ENCODE data around the gene PIK3R6.

The PIK3R6 gene

DNA sequence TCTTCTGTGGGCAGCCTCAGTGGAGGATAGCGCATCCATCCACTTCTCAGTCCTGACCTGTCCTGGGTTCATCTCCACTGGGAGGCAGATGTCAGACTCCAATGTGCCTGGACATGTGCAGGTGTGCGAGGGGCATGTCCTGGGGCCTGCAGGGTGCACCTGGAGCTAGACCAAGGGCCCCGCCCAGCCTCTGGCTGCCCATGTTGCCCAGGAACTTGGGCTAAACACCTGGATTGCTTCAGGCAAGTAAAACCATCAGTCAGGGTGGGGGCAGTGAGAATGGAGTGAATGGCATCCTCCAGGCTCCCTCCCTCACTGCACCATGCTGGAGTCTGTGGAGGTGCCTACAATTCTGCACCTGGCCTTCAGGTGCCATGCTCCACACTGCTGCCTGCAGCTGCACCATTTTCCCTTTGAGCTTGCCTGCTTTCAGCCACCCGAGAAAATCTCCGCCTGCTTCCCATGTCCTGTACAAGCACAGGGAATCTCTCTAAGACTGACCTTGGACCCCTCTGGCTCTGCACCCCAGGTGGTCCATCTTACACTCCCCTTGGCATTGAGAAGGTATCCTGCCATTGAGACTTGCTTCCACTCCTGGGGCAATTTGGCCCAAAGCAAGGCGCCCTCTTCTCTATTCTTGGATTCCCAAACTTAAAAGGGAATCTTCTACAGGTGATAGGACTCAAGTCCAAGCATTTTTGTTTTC, 66.2 kb downstream of the PIK3R6 start:
- DNase-seq (ENCODE audit: low read depth, low spot score) = no peak
- no peak overlapping the region for H3K27ac ChIP-seq

DNA sequence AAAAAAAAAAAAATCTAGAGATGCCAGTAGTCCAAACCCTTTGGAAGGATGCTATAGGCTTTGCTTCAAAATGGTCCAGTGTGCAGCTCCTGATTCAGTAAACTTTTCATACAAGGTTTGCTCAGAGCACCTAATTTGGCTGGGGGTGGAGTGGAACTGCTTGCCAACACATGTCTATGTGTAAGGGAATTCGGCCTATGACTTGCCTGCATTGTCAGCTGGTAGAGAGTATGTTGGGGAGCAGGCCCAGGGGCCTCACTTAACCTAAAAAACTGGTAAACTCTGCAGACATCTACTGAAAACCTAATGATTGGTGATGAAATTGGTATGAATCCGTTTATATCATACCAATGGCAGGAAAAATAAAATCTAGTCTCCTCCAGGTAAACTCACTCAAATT, 66.8 kb downstream of the PIK3R6 start:
- no peak for DNase-seq (ENCODE audit: low read depth, low spot score)
- no peak overlapping the region for H3K27ac ChIP-seq

DNA sequence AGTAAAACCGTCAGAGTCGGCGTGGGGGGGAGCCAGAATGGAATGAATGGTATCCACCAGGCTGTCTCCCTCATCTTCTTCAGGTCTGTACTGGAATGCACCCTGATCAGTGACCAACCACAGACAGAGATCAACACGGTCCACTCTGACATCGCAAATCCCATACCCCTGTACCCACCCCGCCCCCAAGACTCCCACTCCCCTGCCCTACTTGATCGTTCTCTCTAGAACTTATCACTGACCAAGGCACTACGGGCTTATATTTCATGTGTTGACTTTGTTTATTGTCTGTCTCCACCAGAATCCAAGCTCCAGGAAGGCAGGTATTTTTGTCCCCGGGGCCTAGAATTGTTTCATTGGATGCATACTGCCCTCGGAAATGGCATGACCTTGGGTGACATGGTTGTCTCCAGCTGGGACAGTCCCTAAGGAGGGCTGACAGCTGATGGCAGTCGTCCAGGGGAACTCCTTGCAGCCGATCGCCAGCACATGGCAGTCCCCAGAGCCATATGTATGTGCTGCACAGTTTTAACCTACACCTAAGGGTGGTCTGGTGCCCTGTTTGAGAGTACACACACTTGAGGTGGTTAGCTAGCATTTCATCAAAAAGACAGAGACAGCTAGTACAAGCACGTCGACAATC, 67.8 kb downstream of the PIK3R6 start:
- DNase-seq (ENCODE audit: low read depth, low spot score) = no peak

DNA sequence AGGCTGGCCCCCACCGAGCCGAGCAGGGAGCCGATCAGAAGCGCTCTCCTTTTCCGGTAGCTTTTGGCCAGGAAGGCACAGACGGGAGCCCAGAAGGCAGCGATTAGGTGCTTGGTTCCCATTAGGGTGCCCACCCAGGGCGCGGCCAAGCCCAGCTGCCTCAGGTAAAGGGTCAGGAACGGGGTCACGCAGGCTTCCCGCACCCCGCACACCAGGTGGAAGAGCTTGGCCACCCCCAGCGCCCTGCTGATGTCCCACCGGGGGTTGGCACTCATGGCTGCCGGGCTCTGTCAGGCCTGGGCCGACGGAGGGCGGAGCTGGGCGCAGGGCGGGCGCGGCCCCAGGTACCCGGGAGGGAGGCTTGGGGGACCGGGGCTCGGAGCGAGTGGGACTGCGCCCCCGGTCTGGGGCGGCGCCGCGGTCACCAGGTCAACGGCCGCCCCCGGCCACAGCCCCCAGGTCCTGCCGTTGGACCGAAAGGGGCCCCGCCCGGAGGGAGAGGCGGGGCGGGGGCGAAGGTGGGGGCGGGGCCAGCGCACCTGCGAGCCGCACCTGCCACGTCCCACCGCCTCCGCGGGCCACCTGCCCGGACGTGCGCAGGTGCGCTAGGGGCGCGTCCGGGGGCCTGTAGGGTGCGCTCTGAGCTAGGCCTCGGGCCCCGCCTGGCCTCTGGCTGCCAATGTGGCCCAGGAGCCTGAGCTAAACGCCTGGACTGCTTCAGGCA, 68.5 kb downstream of the PIK3R6 start, which contains the start of gene MFSD6L:
TSS of gene MFSD6L (minus strand) at position 520 of the 724 bp plus-strand sequence. CDS start at position 275, 245 bp downstream.
- H3K27ac ChIP-seq = no peak within 1 kb of the TSS
- DNase-seq (ENCODE audit: low read depth, low spot score) = no peak

More for the DNA sequence above, 67.8 kb downstream of the PIK3R6 start:
- H3K27ac ChIP-seq = no peak overlapping the region

DNA sequence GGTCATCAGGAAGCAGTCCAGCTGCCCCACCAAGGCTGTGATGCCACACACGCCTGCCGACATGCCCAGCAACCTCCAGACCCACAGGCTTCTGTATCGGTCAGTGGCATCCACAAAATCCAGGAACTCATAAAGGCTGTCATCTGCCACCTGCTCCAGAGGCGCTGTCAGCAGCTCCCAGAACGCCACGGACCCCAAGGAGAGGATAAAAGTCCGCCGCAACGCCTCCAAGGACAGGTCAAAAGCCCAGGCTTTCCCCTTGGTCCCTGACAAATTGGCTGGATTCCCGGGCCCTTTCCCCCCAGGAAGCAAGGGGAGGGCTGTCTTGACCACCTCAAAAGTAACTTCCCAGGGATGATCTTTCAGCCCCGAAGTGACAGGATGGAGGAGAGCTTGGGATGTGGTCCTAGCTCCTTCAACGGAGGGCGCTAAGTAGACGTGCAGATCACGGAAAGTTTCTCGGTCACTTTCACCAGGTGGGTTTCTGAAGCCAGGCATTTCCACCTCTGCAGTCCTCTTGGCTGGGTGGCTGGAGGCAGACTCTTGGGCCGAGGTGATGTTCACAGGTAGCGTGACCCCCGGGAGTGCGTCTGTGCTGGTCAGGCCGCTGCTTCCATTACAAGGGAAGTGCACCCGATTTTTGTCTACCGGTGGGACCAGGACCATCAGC, 69.2 kb downstream of the PIK3R6 start:
- H3K27ac ChIP-seq = no peak overlapping the region
- no peak for DNase-seq (ENCODE audit: low read depth, low spot score)

DNA sequence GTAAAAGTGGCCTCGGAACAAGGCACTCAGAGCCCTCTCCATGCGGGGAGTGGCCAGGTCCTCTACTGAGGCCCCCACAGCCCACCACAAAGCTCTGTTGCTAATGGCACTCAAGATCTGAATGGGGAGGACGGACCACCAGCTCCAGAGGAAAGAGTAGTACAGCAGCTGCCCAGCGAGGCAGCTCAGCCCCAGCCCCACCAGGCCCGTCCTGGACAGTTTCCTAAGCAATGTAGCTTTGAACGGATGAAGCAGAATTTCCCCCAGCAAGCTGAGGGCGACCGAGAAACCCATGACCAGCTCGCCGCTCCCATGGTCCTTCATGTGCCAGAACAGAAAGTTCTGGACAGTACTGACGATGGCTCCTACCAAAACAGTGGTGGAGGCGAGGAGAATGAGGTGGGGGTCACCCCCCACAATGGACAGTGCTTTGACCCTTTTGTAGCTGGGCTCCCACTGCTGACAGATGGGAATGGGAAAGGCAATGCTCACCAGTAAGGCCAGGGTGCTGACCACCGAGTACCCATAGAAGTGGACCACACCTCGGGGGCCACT, 69.8 kb downstream of the PIK3R6 start:
- no peak for DNase-seq (ENCODE audit: low read depth, low spot score)
- H3K27ac ChIP-seq = no peak overlapping the region

DNA sequence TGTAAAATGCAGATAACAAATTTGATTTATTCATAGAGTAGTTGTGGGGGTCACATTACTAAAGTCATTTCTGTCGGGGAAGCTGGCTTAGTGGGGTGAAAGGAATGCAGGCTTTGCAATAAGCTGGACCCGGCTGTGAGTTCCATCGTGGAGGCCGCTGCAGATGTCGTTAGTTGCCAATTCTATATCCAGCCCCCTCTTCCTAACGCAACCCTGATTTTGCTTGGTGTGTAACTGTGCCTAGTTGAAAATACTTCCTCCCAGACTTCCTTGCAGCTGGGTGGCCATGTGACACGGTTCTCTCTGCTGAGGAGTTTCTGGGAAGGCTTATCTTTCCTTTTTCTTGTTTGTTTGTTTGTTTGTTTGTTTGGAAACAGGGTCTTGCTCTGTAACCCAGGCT, 72.8 kb downstream of the PIK3R6 start:
- DNase-seq (ENCODE audit: low read depth, low spot score) = no peak
- no peak overlapping the region for H3K27ac ChIP-seq

DNA sequence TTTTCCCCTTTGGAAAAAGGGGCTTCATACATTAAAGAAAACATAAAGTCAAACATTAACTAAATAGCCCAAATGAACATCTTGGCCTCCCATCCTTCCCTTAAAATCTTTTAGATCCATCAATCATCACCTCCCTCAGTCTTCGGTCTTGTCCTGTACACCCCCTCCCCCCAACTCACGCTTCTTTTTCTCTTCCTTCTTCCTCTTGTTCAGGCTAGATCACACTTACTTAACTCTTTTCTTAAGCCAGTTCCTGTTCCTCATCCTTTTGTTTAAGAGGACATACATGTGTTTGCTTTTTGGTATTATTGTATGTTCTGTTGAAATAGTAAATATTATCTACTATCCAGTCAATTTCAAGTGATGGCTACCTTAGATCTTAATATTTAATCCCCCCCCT, 73.8 kb downstream of the PIK3R6 start:
- no peak overlapping the region for H3K27ac ChIP-seq
- DNase-seq (ENCODE audit: low read depth, low spot score) = no peak

DNA sequence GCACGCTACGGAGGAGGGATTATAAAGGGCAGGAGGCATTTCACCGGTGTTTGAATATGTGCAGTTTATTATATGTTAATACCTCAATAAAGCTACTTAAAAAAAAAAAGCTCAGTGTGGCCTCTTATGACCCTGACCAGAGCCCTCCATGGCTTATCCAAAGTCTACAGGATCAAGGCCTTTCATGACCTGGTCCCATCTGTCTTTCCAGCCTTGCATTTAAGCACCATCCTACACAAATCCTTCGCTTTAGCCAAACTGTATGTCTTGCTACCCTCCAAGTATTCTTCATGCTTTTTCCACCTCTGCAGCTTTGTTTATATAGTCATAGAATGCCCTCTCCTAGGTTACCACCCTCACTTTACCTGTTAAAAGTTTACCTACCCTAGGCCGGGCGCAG, 74.8 kb downstream of the PIK3R6 start:
- H3K27ac ChIP-seq = no peak overlapping the region
- no peak for DNase-seq (ENCODE audit: low read depth, low spot score)

DNA sequence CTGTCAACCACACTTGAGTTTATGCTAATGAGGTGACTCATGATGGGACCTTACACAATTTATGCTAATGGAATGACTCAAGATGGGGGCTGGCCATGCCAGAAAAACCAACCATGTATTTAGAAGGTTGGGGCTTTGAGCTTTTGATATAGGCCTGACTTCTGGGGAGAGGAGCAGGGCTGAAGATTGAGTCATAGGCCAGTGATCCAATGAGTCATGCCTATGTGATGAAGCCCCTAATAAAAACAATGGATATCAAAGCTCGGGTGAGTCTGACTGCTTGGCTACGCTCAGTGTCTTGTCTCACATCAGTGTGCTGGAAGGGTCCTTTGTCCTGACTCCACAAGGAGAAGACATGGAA, 75.6 kb downstream of the PIK3R6 start:
- no peak overlapping the region for H3K27ac ChIP-seq
- DNase-seq (ENCODE audit: low read depth, low spot score) = peak; percentile 34

DNA sequence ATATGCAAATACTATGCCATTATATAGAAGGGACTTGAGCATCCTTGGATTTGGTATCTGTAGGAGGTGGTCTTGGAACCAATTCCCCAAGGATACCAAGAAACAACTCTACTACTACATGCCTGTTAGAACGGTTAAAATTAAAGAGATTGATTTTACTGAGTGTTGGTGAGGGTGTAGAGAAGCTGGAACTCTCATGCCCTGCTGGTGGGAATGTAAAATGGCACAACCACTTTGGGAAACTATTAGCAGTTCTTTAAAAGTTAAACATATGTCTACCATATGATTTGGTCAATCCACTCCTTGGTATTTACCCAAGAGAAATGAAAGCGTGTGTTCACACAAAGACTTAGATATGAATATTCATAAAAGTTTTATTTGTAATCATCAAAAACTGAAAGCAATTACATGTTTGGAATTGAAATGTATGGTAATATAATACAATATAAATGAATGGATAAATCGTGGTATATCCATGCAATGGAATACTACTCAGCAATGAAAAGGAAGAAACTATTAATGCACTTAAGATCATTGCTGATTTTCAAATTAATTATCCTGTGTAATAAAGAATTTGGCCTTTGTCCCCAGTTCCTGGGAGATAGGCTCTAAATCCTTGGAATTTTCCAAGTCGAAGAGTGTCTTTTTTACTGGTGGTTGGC, 76.1 kb downstream of the PIK3R6 start:
- DNase-seq (ENCODE audit: low read depth, low spot score) = no peak
- H3K27ac ChIP-seq = no peak overlapping the region

DNA sequence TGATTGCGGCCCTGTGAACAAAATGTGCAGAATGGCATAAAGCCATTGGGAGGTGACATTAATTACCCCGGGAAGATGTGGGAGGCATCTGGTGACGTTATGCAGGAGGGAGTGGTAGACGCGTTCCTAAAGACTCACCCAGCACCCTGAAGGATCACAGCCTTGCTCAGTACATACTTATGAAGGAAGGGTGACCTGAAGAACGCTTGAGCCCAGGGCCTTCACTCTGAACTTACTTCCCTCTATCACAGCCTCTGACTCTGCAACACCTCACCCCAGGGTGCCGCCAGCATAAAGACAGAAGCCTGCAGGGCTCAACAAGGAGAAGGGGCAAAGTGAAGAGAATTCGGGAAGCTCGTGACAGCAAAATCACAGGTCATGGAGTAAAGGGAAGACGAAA, 77.7 kb downstream of the PIK3R6 start:
- no peak overlapping the region for H3K27ac ChIP-seq
- no peak for DNase-seq (ENCODE audit: low read depth, low spot score)

DNA sequence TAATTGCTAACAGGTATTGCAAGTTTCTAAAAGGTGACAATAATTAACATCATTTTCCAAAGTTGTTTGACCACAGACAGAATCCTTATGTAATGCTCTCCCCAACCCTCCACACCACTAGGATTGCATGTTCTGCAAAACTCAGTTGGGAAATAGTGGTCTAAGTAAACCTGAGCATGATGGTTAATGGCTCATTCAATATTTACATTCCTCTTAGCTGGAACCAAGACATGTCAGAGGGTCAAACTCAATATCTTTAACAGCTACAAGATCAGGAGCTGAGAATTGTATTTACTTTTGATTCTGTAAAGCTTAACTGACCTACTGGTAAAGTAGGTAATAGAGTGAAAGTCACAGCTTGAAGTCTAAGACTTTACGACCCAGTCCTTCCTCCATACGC, 78.5 kb downstream of the PIK3R6 start:
- DNase-seq (ENCODE audit: low read depth, low spot score) = no peak

DNA sequence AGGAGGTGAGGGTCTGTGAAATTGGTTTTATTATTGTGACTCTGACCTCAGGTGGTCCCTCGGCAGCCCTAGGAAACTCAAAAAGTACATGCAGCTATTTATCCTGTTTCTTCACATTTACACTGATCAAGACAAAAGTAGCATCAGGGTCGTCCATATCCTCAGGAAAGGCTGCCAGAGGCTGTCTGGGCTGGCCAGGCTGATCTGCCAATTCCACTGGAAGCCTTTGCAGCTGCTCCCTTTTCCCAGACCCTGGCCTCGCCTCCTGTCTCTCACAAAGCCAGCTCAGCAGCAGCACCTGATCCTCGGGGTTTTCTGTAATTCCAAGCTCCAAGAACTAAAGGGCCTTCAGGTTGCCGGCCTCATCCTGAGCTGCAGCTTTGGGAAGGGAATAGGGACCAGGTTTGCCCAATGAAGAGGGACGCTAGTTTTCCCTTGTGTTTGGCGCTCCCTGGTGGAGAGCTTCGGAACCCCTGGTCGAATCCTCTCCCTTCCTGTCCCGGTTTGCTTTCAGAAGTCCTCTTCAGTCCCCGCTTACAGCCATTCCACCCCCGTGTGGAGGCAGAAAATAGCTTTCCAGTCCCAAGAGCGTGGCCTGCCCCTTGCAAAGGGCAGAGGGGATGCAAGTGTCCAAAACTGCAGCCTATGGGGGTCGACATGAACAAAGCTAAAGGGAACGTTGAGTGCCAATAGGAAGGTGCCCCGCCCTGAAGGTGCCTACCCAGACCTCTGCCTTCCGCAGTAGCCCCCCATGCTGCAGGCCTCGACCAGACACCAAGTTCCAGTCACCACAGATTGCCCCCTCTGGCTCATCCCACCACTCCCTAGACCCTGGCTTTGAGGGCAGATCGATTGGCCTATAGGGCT, 81.7 kb downstream of the PIK3R6 start:
- DNase-seq (ENCODE audit: low read depth, low spot score) = no peak
- H3K27ac ChIP-seq = no peak overlapping the region

More for the DNA sequence above, 78.5 kb downstream of the PIK3R6 start:
- H3K27ac ChIP-seq = no peak overlapping the region

DNA sequence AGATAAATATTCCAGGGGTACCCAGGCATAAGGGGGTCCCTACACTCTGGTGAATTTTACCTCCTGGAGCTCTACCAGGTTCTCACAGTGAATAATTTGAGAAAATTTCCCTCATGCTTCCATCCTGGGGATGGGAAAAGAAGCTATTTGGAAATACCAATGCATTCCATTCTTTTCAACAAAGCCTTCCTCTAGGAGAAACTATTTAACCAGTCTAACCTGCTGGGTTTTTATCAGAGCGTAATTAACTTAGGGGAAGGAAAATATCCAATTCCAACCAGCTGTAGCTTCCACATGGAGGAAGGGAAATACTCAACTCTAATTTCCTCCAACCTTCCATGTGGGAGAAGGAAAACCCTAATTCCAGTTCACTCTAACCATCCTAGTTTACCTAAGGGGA, 85.3 kb downstream of the PIK3R6 start:
- no peak overlapping the region for H3K27ac ChIP-seq
- DNase-seq (ENCODE audit: low read depth, low spot score) = no peak

DNA sequence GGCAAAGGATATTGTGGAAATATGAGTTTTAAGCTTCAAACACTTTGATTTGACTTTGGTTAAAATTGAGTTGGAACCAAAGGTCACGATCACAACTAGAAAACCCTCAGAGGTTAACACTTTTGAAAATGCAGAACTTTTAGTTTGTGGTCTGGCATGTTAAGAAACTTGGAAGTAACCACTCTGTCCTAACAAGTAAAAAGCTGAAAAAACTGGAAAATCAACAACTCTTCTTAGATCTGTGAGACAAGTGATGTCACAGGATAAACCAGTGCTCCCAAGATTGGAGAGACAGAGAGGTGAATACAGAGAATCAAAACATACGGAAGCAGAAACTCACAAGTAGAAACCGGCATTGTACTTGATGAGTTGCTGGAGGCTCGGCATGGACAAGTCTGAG, 85.7 kb downstream of the PIK3R6 start:
- DNase-seq (ENCODE audit: low read depth, low spot score) = no peak
- H3K27ac ChIP-seq = no peak overlapping the region

DNA sequence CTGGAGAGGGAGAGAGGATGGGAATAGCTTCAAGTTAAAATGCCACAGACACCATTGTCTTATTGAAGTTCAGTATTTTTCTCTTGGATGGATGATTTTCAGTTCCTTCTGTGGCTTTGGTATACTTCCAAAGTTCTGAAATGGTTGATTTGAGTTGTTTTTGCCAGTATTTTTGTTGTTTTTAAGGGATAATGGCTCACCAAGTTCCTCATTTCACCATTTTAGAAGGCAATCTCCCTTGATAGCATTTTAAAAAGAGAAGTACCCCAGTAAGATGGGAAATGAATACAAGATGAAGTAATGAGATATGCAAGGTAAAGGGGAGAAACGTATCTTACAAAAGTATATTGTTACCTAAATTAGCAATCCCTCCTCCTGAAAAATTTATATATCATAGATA, 90.6 kb downstream of the PIK3R6 start:
- DNase-seq (ENCODE audit: low read depth, low spot score) = no peak

DNA sequence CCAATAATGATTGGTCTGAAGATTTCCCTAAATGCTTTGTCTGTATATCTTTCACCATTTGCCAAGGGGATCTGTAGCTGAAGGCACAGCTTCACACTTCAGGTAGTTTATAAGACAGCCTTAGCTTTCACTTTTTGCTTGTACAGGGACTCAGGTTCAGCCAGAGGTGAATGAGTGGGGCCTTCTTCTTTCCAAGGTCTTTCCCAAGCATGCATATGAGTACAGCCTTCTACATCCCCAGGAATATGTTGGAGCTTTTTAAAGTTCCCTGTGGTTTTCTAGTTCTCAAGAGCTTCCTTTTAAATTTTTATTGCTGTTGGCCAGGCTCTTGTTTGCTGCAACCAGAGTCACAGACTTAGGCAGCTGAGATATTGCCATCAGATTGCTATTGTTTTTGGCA, 91.2 kb downstream of the PIK3R6 start:
- no peak for DNase-seq (ENCODE audit: low read depth, low spot score)
- H3K27ac ChIP-seq = no peak overlapping the region

More for the DNA sequence above, 90.6 kb downstream of the PIK3R6 start:
- no peak overlapping the region for H3K27ac ChIP-seq

DNA sequence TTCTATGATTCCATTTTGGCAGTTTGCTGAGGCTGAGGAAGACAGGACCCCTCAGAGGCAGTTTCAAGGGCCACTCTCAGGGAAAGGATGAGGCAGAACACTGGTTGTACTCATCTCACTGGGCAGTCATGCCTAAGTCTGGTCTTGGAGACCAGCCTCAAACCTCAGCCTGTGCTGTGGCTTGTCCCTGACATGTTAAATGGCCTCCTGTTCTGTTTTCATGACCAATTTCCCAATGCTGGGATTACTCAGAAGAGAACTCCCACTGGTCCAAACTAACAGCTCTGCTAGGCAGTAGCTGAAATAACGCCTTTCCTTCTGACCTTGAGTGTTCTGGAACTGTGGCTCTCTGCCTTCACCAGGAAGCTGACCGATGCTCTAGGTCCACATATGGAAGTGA, 100.7 kb downstream of the PIK3R6 start:
- DNase-seq (ENCODE audit: low read depth, low spot score) = no peak
- no peak overlapping the region for H3K27ac ChIP-seq
